Measurements from ENCODE around the gene GINM1.

The GINM1 gene, protein sequence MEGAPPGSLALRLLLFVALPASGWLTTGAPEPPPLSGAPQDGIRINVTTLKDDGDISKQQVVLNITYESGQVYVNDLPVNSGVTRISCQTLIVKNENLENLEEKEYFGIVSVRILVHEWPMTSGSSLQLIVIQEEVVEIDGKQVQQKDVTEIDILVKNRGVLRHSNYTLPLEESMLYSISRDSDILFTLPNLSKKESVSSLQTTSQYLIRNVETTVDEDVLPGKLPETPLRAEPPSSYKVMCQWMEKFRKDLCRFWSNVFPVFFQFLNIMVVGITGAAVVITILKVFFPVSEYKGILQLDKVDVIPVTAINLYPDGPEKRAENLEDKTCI

DNA sequence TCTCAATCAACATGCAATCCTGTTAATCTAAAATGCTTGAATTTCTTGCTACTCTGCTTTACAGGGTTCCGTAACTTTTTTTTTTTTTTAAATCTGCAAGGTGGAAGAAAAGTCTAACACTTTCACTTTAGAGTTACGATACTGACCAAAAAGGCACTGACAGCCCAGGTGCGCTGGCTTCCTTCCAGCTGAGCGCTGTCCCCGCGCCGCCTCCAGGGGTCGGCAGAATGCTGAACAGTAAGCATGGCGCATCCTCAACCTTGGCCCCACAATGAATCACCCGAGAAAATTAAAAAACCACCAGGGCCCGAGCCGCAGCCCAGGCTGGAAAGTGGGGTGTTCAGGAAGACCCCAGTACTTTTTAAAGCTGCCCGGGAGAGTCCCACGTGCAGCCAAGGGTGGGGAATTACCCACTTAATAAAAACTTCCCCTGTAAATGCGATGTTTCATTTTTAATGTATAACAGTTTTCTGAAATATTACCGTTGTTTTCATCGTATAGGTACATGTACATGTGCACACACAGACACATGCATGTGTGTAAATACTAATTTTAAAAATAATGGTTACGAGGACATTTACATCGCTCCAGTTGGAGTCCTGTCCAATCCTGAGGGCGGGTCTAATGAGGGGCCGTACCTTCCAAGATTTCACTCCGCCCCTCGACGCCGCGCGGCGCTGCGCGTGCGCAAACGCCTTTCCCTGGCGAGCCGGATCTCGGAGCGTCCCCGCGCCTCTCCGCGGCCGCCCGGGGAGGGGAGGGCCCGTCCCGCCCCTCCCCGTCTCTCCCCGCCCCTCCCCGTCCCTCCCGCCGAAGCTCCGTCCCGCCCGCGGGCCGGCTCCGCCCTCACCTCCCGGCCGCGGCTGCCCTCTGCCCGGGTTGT is at the start of gene GINM1:
Gene GINM1 (plus strand): TSS at position 849 of the 883 bp plus-strand sequence. CDS start 40 bp downstream, outside the sequence.
- DNase-seq (ENCODE audit: low spot score), result peak; percentile 96

- no peak for DNase-seq (ENCODE audit: low spot score)
Observed at GRCh38 chr6:149529650-149530049, 36.5 kb upstream of the GINM1 start.

GRCh38 chr6:149534742-149535141 is 31.4 kb upstream of the GINM1 start:
- no peak for DNase-seq (ENCODE audit: low spot score)

DNA sequence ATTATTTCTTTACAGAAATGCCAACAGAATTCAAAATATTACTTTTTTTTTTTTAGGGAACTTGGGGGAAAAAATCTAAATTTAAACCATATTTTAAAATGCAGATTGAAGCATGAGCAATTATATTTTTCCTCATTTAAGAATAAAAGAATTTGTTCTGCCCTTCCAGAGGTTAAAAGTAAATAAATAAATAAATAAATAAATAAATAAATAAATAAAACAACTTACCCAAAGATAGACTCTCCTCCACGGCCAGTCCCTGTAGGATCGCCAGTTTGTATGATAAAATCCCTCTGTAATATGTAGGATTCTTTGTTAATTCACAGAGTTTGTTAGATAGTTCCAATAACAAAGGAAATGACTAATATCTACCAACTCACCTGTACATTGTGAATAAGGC is 25.0 kb upstream of the GINM1 start:
- DNase-seq (ENCODE audit: low spot score), result no peak

DNA sequence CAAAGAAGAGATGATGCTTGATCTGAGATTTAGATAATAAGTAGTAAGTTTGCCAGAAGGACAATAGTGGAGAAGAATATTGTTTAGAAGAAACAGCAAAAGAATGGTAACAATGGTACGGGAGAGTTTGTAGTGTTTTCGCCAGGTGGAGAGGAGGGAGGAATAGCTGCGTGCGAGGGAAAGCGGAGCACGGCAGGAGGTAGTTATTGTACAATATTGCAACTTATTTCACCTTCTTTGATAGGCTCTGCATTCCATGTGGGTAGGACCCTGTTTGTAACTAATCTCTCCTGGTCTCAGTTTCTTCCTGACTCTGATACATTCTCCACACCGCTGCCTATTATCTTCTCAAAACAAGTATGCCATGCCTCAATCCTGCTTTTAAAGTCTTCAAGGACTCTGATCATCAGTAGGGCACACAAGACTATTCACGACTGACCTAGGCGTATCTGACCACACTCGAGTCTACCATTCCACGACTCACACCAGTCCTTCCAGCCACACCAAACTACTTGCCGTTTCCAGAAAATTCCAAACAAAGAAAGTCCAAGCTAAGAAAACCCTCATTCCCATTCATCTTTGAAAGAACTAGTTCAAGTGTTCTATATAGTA is 21.4 kb upstream of the GINM1 start:
- no peak for DNase-seq (ENCODE audit: low spot score)

GRCh38 chr6:149545258-149545753 is 20.9 kb upstream of the GINM1 start:
- DNase-seq (ENCODE audit: low spot score), result peak; percentile 67

DNA sequence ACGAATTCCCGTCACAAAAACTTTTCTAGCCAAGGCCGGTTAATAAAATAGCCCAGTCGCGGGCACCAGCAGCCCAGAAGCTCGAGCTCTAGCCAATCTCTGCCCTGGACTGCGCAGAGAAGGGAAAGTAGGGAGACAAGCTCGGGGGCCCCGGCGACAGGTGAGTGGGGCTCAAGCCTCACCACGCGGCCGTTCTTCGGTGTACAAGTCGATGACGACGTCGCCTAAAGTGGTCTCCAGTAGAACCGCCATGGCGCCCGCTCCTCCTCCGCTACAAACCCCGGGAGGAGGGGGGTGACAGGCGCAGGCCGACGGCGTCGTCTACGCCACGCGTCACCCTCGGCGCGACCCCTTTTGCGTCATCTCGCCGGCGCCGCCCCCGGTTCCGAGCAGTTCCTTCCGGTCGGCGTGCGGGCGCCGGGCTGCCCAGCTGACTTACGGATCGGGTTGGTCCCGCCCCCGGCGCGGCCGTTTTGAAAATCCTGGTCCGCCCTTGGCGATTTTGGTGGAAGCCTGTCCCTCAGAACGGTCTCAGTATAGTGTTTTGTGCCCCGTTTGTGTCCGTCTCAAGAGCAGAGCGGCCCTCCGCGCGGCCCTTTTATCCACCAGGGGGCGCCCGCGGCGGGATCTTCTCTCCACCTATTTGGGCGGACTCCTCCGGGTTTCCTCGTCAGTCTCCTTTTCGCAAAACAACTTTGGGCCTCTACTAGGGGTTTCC is 20.3 kb upstream of the GINM1 start, which contains the start of gene PPIL4:
Gene PPIL4 (minus strand): TSS at position 290 of the 718 bp plus-strand sequence. CDS start 38 bp downstream, at position 252.
- peak; percentile 96 for DNase-seq (ENCODE audit: low spot score)

- no peak for DNase-seq (ENCODE audit: low spot score)
Observed at GRCh38 chr6:149551920-149552319, 14.3 kb upstream of the GINM1 start.

GRCh38 chr6:149558029-149558428 is 8.1 kb upstream of the GINM1 start:
- no peak for DNase-seq (ENCODE audit: low spot score)

DNA sequence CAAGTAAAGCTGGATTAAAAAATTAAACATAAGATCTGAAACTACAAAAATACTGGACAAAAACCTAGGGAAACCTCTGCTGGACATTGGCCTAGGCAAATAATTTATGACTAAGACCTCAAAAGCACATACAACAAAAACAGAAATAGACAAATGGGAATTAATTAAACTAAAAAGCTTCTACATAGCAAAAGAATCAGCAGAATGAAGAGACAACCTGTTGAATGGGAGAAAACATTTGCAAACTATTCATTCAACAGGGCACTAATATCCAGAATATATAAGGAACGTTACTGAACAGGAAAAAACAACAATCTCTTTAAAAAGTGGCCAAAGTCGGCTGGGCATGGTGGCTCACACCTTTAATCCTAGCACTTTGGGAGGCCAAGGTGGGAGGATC is 6.8 kb upstream of the GINM1 start:
- no peak for DNase-seq (ENCODE audit: low spot score)

GRCh38 chr6:149560736-149561135 is 5.4 kb upstream of the GINM1 start:
- no peak for DNase-seq (ENCODE audit: low spot score)

- peak; percentile 68 for DNase-seq (ENCODE audit: low spot score)
Observed at GRCh38 chr6:149563203-149563927, 2.8 kb upstream of the GINM1 start.

DNA sequence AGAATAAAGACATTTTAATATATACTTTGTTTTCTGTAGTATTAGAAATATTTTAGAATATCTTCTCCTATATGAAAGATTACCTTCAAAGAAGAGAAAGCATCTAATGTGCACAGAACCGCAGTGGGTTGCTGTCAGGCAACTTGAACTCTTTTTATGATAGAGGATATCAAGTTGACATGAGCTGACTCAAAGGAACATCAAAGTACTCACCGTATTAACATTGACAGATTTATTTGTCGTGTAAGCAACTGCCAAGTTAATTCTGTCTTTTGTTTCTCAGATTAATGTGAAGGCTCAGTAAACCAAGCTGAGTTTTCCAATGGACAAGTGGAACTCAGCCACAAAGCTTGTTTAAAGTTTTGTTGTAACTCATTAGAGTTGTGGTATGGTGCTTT is 2.2 kb upstream of the GINM1 start:
- no peak for DNase-seq (ENCODE audit: low spot score)

DNA sequence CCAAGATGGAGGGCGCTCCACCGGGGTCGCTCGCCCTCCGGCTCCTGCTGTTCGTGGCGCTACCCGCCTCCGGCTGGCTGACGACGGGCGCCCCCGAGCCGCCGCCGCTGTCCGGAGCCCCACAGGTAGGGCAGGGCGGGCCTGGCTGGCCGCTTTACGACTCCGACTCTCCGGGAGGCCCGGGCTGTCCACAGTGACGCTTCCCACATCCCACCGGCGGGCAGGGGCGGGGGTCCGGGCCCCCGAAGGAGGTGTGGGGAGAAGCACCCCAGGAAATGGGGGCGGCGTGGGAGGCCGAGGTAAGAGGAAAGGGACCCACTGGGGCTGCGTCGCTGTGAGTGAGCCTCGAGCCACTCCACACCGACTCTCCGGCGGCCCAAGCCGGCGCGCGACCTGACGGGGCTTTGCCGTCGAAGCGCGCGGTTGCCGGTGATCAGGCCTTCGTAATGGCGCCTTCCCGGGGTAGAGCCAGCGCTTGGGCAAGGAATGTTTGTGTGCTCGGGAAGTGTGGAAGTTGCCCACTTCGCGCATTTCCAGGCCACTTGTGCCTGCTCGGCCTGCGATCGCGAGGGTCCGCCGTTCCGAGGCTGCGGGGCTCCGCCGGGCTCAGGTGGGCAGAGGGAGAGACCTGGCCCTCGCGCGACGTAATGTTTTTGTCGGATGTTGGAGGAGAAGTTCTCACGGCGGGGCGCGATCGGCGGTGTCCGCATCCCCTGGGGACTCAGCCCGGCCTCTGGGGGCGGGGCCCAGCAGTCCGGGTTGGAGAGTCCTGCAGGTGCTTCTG is 427 bp downstream of the GINM1 start:
- DNase-seq (ENCODE audit: low spot score), result peak; percentile 65

DNA sequence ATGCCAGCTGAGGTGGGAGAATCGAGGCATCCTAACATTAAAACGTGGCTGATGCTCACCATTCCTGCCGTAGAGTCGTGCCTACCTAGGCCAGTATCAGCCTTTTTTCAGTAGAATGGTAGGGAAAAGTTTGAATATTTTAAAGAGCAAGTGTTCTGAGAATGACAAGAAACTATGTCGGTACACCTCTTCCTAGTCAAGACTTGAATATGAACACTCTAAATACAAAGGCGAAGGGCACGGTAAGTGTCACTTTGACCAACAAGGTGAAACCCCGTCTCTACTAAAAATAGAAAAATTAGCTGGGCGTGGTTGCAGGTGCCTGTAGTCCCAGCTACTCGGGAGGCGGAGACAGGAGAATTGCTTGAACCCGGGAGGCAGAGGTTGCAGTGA is 1.0 kb downstream of the GINM1 start:
- no peak for DNase-seq (ENCODE audit: low spot score)

DNA sequence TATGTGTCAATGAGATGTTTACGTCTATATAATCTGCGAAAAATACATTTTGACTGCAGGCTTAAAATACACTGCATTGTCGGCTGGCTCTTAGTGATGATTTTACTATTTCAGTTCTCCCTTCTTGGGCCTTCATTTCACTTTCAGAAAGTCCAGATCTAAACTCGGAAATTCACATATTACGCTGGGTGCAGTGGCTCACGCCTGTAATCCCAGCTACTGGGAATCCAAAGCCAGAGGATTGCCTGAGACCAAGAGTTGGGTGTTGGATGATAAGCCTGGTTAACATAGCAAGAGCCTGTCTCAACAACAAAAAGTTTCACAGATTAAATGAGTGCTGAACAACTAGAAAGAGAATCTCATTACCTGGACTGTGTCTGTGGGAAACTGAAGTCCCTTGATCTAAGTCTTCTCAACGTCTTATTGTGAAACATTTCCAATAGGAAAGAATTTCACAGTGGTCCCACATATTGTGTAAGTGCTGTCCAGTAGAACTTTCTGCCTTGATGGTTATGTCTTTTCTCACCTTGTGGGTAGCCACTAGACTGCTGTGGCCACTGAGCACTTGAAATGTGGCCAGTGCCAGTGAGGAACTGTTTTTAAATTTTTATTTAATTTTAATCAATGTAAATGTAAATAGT is 1.9 kb downstream of the GINM1 start:
- DNase-seq (ENCODE audit: low spot score), result no peak

DNA sequence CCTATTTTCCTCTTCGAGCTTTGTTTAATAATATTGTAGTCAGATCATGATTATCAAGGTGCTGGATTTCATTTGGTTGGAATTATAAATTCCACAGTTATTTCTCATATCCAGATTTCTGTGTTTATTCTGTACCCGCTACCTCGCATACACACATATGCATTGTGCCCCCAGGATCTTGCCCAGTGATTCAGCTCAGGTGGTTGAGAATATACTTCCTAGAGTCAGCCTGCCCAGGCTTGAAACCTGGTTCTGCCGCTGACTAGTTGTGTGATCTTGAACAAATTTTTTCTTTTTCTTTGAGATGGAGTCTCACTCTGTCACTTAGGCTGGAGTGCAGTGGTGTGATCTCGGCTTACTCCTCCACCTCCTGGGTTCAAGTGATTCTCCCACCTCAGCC is 14.7 kb downstream of the GINM1 start:
- DNase-seq (ENCODE audit: low spot score), result no peak

DNA sequence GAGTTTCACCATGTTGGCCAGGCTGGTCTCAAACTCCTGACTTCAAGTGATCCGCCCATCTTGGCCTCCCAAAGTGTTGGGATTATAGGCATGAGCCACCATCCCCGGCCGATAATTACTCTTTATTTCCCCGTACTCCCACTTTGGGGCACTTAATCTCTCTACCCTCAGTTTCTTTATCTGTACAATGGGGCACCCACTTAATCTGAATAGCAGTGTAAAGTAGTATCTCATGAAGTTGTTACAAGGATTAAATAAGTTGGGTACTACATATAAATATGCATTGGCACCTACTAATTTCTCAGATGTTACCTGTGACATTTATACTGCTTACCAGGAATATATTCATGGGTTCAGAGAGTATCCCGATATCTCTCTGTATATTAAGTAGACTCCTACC is 15.2 kb downstream of the GINM1 start:
- no peak for DNase-seq (ENCODE audit: low spot score)

DNA sequence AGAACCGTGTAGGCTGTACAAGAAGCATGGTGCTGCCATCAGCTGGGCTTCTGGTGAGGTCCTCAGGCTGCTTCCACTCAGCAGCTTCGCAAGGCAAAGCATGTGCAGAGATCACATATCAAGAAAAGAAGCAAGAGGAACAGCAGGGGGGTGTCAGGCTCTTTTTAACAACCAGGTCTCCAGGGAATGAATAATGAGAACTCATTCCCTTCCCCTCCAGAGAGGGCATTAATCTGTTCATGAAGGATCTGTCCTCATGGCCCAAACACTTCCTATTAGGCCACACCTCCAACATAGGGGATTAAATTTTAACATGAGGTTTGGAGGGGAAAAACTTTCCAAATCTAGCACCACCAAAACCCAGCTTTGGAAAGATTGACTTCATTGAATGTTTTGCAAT is 20.0 kb downstream of the GINM1 start:
- no peak for DNase-seq (ENCODE audit: low spot score)

- no peak for DNase-seq (ENCODE audit: low spot score)
Observed at GRCh38 chr6:149592983-149593382, 26.8 kb downstream of the GINM1 start.

Data from kidney tubule cell (primary cell).